ENCODE results near the gene GALNT1. TPM values are rescaled to one million over a fixed set of nuclear protein-coding genes. Genes with fewer than 3 reads are reported as not detected.

The GALNT1 gene
- polyA plus RNA-seq, 1 donor (not counting 4 experiments of a cell fraction or from before 2014, with no cell fraction given): 69.4 TPM

DNA sequence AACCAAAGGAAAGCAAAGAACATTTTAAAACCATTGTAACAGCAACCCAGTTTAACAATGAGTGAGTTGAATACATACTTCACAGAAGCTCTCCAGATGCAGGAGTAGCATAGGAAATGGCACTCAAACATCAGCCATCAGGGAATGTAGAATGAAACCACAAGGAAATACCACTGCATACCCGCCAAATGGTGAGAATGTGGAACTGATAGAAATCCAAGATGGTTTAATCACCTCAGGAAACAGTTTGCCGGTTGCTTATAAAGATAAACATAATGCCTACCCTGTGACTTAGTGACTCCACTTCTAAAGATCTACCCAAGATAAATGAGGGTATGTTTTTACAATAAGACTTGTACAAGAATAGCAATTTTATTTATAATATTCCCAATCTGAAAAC lies 132.0 kb downstream of the GALNT1 start:
- FAIRE-seq (no peak), DNase-seq (ENCODE audit: low read depth, low spot score) (no peak)
- no peak overlapping the region for H3K4me2 ChIP-seq (ENCODE audit: control insufficient read depth, extremely low read depth, insufficient read depth, low read depth, low read length)
- dilution Hi-C loops (cut with MboI; ENCODE audit: extremely low pct_ligation_motif_present, low sequenced_read_pairs): no loop called here
- H3K4me1 ChIP-seq (ENCODE audit: control insufficient read depth, extremely low read depth, insufficient read depth, low read length): no peaks in the 10 kb centered on the region
- H2AFZ ChIP-seq (ENCODE audit: control insufficient read depth, low read length): no peak overlapping the region
- no peak overlapping the region for H3K9ac ChIP-seq (ENCODE audit: control insufficient read depth, extremely low read depth, insufficient read depth, low read length)
- H3K36me3 ChIP-seq (ENCODE audit: control insufficient read depth in 2 of 2, extremely low read depth in 1 of 2, insufficient read depth in 2 of 2, low read length in 2 of 2): no peaks in the 10 kb centered on the region
- H4K20me1 ChIP-seq (ENCODE audit: control insufficient read depth, extremely low read depth, insufficient read depth, low read length): no peaks in the 10 kb centered on the region
- no peaks in the 10 kb centered on the region for H3K9me3 ChIP-seq (ENCODE audit: control insufficient read depth, low read depth, low read length)
- no peaks in the 10 kb centered on the region for H3K27me3 ChIP-seq (ENCODE audit: control insufficient read depth, extremely low read depth, insufficient read depth, low read length)
- no peaks in the 10 kb centered on the region for H3K79me2 ChIP-seq (ENCODE audit: control insufficient read depth, insufficient read depth, low read length)
- no peaks in the 10 kb centered on the region for H3K9me1 ChIP-seq (ENCODE audit: control insufficient read depth, extremely low read depth, insufficient read depth, low read length)
- no peak overlapping the region for H3K4me3 ChIP-seq (ENCODE audit: control insufficient read depth in 2 of 3, extremely low read depth in 1 of 3, insufficient read depth in 2 of 3, low read depth in 1 of 3, low read length in 3 of 3)
- TF ChIP-seq EZH2 (IDR thresholded peaks at IDR 0.05; ENCODE audit: low read length): no peak
- TF ChIP-seq, protein P1, sequence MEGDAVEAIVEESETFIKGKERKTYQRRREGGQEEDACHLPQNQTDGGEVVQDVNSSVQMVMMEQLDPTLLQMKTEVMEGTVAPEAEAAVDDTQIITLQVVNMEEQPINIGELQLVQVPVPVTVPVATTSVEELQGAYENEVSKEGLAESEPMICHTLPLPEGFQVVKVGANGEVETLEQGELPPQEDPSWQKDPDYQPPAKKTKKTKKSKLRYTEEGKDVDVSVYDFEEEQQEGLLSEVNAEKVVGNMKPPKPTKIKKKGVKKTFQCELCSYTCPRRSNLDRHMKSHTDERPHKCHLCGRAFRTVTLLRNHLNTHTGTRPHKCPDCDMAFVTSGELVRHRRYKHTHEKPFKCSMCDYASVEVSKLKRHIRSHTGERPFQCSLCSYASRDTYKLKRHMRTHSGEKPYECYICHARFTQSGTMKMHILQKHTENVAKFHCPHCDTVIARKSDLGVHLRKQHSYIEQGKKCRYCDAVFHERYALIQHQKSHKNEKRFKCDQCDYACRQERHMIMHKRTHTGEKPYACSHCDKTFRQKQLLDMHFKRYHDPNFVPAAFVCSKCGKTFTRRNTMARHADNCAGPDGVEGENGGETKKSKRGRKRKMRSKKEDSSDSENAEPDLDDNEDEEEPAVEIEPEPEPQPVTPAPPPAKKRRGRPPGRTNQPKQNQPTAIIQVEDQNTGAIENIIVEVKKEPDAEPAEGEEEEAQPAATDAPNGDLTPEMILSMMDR (optimal IDR thresholded peaks at IDR 0.05 in 1 of 3, IDR thresholded peaks at IDR 0.05 in 1 of 3, conservative IDR thresholded peaks at IDR 0.05 in 1 of 3; ENCODE audit: extremely low read depth in 1 of 3, insufficient read depth in 2 of 3, low read length in 3 of 3): no peak
- no peak overlapping the region for H3K27ac ChIP-seq (ENCODE audit: control insufficient read depth, insufficient read depth, low read length)

DNA sequence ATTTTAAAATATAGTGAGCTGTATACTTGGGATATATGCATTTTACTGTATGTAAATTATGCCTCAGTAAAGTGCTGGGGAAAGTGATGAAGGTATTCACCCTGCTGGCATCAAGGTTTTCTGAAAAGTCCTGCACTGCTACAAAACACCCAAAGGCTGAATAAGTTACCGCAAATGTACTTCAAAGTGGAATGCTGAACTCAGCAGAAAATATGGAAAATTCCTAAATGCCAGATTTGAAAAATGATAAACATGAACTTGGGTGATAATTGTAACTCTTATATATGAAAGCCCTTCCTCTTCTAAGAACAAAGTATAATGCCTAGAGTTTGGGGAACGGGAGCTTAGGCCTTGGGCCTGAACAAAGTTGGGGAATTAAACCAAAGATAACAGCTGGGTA lies 133.0 kb downstream of the GALNT1 start:
- no peaks in the 10 kb centered on the region for H3K36me3 ChIP-seq (ENCODE audit: control insufficient read depth in 2 of 2, extremely low read depth in 1 of 2, insufficient read depth in 2 of 2, low read length in 2 of 2)
- no peaks in the 10 kb centered on the region for H4K20me1 ChIP-seq (ENCODE audit: control insufficient read depth, extremely low read depth, insufficient read depth, low read length)
- dilution Hi-C loops (cut with MboI; ENCODE audit: extremely low pct_ligation_motif_present, low sequenced_read_pairs): no loop called here
- TF ChIP-seq, protein P1 (optimal IDR thresholded peaks at IDR 0.05 in 1 of 3, IDR thresholded peaks at IDR 0.05 in 1 of 3, conservative IDR thresholded peaks at IDR 0.05 in 1 of 3; ENCODE audit: extremely low read depth in 1 of 3, insufficient read depth in 2 of 3, low read length in 3 of 3): no peak
- no peak for TF ChIP-seq EZH2 (IDR thresholded peaks at IDR 0.05; ENCODE audit: low read length)
- H3K27me3 ChIP-seq (ENCODE audit: control insufficient read depth, extremely low read depth, insufficient read depth, low read length): no peaks in the 10 kb centered on the region
- no peak overlapping the region for H3K4me2 ChIP-seq (ENCODE audit: control insufficient read depth, extremely low read depth, insufficient read depth, low read depth, low read length)
- H3K9me1 ChIP-seq (ENCODE audit: control insufficient read depth, extremely low read depth, insufficient read depth, low read length): no peaks in the 10 kb centered on the region
- FAIRE-seq (no peak), DNase-seq (ENCODE audit: low read depth, low spot score) (no peak)
- H3K4me1 ChIP-seq (ENCODE audit: control insufficient read depth, extremely low read depth, insufficient read depth, low read length): no peaks in the 10 kb centered on the region
- H2AFZ ChIP-seq (ENCODE audit: control insufficient read depth, low read length): no peak overlapping the region
- no peaks in the 10 kb centered on the region for H3K9me3 ChIP-seq (ENCODE audit: control insufficient read depth, low read depth, low read length)
- no peak overlapping the region for H3K4me3 ChIP-seq (ENCODE audit: control insufficient read depth in 2 of 3, extremely low read depth in 1 of 3, insufficient read depth in 2 of 3, low read depth in 1 of 3, low read length in 3 of 3)
- no peak overlapping the region for H3K27ac ChIP-seq (ENCODE audit: control insufficient read depth, insufficient read depth, low read length)
- no peak overlapping the region for H3K9ac ChIP-seq (ENCODE audit: control insufficient read depth, extremely low read depth, insufficient read depth, low read length)
- H3K79me2 ChIP-seq (ENCODE audit: control insufficient read depth, insufficient read depth, low read length): no peaks in the 10 kb centered on the region

All from keratinocyte (primary cell).